HepG2 (cell line): ENCODE results near the gene SULT2B1.

Source experiments
- CTCF ChIP-seq: sonication (generic); formaldehyde crosslinking; IDR thresholded peaks from 2 replicates; pipeline ENCODE4 v1.5.0; 2020; ENCODE audit warnings: mild to moderate bottlenecking, missing genetic modification reagents, moderate library complexity
- ZFP41 ChIP-seq: sonication (generic); formaldehyde crosslinking; IDR thresholded peaks from 2 replicates; pipeline ENCODE4 v1.4.0; 2020; ENCODE audit warnings: mild to moderate bottlenecking, missing genetic modification reagents, borderline replicate concordance

- no peak for TF ChIP-seq CTCF (CRISPR knock-in tag)
- TF ChIP-seq ZFP41, result no peak
These were observed 65.4 kb downstream of the SULT2B1 start for GRCh38 chr19:48617146-48617937.
